ENCODE measurements around the gene HMGB1.

The HMGB1 gene

GRCh38 chr13:30502237-30502636 lies 36.5 kb upstream of the HMGB1 start:
- no peak overlapping the region for H3K4me3 ChIP-seq (ENCODE audit: low read depth, low read length)
- TF ChIP-seq CTCF (IDR thresholded peaks at IDR 0.05; ENCODE audit: low read depth, low read length) (no peak), MAX (IDR thresholded peaks at IDR 0.05; ENCODE audit: low read depth, low read length) (no peak), MYC (IDR thresholded peaks at IDR 0.05; ENCODE audit: low read depth, low read length) (no peak), POLR2A (IDR thresholded peaks at IDR 0.05; ENCODE audit: extremely low read depth, insufficient read length) (no peak)
- DNase-seq (ENCODE audit: low read depth), result no peak

- no peak overlapping the region for H3K4me3 ChIP-seq (ENCODE audit: low read depth, low read length)
- no peak for TF ChIP-seq CTCF (IDR thresholded peaks at IDR 0.05; ENCODE audit: low read depth, low read length)
- TF ChIP-seq MAX (IDR thresholded peaks at IDR 0.05; ENCODE audit: low read depth, low read length), result no peak
- no peak for TF ChIP-seq MYC (IDR thresholded peaks at IDR 0.05; ENCODE audit: low read depth, low read length)
- no peak for TF ChIP-seq POLR2A (IDR thresholded peaks at IDR 0.05; ENCODE audit: extremely low read depth, insufficient read length)
- DNase-seq (ENCODE audit: low read depth), result peak; percentile 29
These were observed 33.6 kb upstream of the HMGB1 start for GRCh38 chr13:30499338-30499737.

GRCh38 chr13:30496147-30496546 lies 30.4 kb upstream of the HMGB1 start:
- no peak for TF ChIP-seq MYC (IDR thresholded peaks at IDR 0.05; ENCODE audit: low read depth, low read length)
- no peak for TF ChIP-seq POLR2A (IDR thresholded peaks at IDR 0.05; ENCODE audit: extremely low read depth, insufficient read length)
- no peak for TF ChIP-seq MAX (IDR thresholded peaks at IDR 0.05; ENCODE audit: low read depth, low read length)
- DNase-seq (ENCODE audit: low read depth), result no peak
- H3K4me3 ChIP-seq (ENCODE audit: low read depth, low read length), result no peak overlapping the region

- no peak for TF ChIP-seq CTCF (IDR thresholded peaks at IDR 0.05; ENCODE audit: low read depth, low read length)
- TF ChIP-seq POLR2A (IDR thresholded peaks at IDR 0.05; ENCODE audit: extremely low read depth, insufficient read length), result no peak
- TF ChIP-seq MAX (IDR thresholded peaks at IDR 0.05; ENCODE audit: low read depth, low read length), result no peak
- TF ChIP-seq MYC (IDR thresholded peaks at IDR 0.05; ENCODE audit: low read depth, low read length), result no peak
- H3K4me3 ChIP-seq (ENCODE audit: low read depth, low read length), result no peak overlapping the region
These were observed 30.0 kb upstream of the HMGB1 start for GRCh38 chr13:30495746-30496145.

GRCh38 chr13:30493658-30494381 lies 28.1 kb upstream of the HMGB1 start:
- DNase-seq (ENCODE audit: low read depth), result no peak
- no peak overlapping the region for H3K4me3 ChIP-seq (ENCODE audit: low read depth, low read length)
- no peak for TF ChIP-seq MYC (IDR thresholded peaks at IDR 0.05; ENCODE audit: low read depth, low read length)
- TF ChIP-seq MAX (IDR thresholded peaks at IDR 0.05; ENCODE audit: low read depth, low read length), result no peak
- no peak for TF ChIP-seq POLR2A (IDR thresholded peaks at IDR 0.05; ENCODE audit: extremely low read depth, insufficient read length)
- TF ChIP-seq CTCF (IDR thresholded peaks at IDR 0.05; ENCODE audit: low read depth, low read length), result no peak

More at GRCh38 chr13:30495746-30496145, 30.0 kb upstream of the HMGB1 start:
- DNase-seq (ENCODE audit: low read depth), result no peak

GRCh38 chr13:30487075-30487470 lies 21.3 kb upstream of the HMGB1 start:
- no peak for DNase-seq (ENCODE audit: low read depth)

More at GRCh38 chr13:30487075-30487470, 21.3 kb upstream of the HMGB1 start:
- TF ChIP-seq MYC (IDR thresholded peaks at IDR 0.05; ENCODE audit: low read depth, low read length), result no peak
- TF ChIP-seq MAX (IDR thresholded peaks at IDR 0.05; ENCODE audit: low read depth, low read length), result no peak
- TF ChIP-seq POLR2A (IDR thresholded peaks at IDR 0.05; ENCODE audit: extremely low read depth, insufficient read length), result no peak
- H3K4me3 ChIP-seq (ENCODE audit: low read depth, low read length), result no peak overlapping the region
